Smooth muscle cell (in vitro differentiated cells): ENCODE data around the gene CHMP6. TPM values are rescaled to one million over a fixed set of nuclear protein-coding genes. Genes with fewer than 3 reads are reported as not detected.

ENCODE experiments used
- DNase-seq: peaks from one replicate; lab custom pipeline; 2025; ENCODE audit not compliant: unreplicated experiment; lab: John Stamatoyannopoulos, UW
- H2AFZ ChIP-seq: fragments of 200-600 bp; sonication (generic); 2 replicates; pipeline ENCODE4 v1.6.0; 2016; ENCODE audit warnings: antibody characterized with exemption, low read depth, mild to moderate bottlenecking
- H3F3A ChIP-seq: fragments of 200-600 bp; sonication (generic); 2 replicates; pipeline ENCODE4 v1.6.0; 2017; ENCODE audit warnings: antibody characterized with exemption, low read depth
- H3K27ac ChIP-seq: fragments of 200-600 bp; sonication (generic); 2 replicates; pipeline ENCODE4 v1.5.1; 2016; ENCODE audit warnings: low read depth, mild to moderate bottlenecking
- H3K27me3 ChIP-seq: fragments of 200-600 bp; sonication (generic); 2 replicates; pipeline ENCODE4 v1.6.1; 2016; ENCODE audit warnings: low read depth, mild to moderate bottlenecking
- H3K36me3 ChIP-seq: fragments of 200-600 bp; sonication (generic); 2 replicates; pipeline ENCODE4 v1.5.1; 2016; ENCODE audit warnings: low read depth
- H3K4me1 ChIP-seq: fragments of 200-600 bp; sonication (generic); 2 replicates; pipeline ENCODE4 v1.5.1; 2016; ENCODE audit warnings: low read depth
- H3K4me2 ChIP-seq: fragments of 200-600 bp; sonication (generic); 2 replicates; pipeline ENCODE4 v1.6.0; 2016; ENCODE audit warnings: mild to moderate bottlenecking
- H3K4me3 ChIP-seq: fragments of 200-600 bp; sonication (generic); 2 replicates; pipeline ENCODE4 v1.5.1; 2016; ENCODE audit warnings: mild to moderate bottlenecking
- H3K79me2 ChIP-seq: fragments of 200-600 bp; sonication (generic); 2 replicates; pipeline ENCODE4 v1.6.0; 2016; ENCODE audit warnings: low read depth, mild to moderate bottlenecking
- H3K9ac ChIP-seq: fragments of 200-600 bp; sonication (generic); 2 replicates; pipeline ENCODE4 v1.6.0; 2016; ENCODE audit warnings: low read depth
- H3K9me3 ChIP-seq: fragments of 200-600 bp; sonication (generic); replicated peaks from 2 replicates; pipeline ENCODE4 v1.5.1; 2016; ENCODE audit warnings: low read depth
- H4K20me1 ChIP-seq: fragments of 200-600 bp; sonication (generic); 2 replicates; pipeline ENCODE4 v1.6.0; 2016; ENCODE audit warnings: low read depth
- CTCF ChIP-seq: fragments of 200-600 bp; sonication (generic); IDR thresholded peaks from 2 replicates; pipeline ENCODE4 v1.5.1; 2017; ENCODE audit warnings: borderline replicate concordance, mild to moderate bottlenecking, antibody characterized with exemption; ENCODE audit not compliant: insufficient read depth, poor library complexity, severe bottlenecking
- WGBS: methylation state at CpG from one replicate; pipeline ENCODE4 v1.1.7; 2016; ENCODE audit warnings: low lambda C conversion rate; 5-methylcytosine and 5-hydroxymethylcytosine counted together
- polyA plus RNA-seq: library from polyadenylated mRNA; unstranded; fragments of >200 nt; fragmentation: Nextera tagmentation; extraction: Ambion mirVana; gene quantifications from 2 replicates; pipeline ENCODE4 v1.2.1, GENCODE V29; 2016
- total RNA-seq: library from RNA; depleted of rRNA; stranded (reverse); fragments of >200 nt; gene quantifications from 2 replicates; pipeline ENCODE4 v1.2.3, GENCODE V29; 2014

The CHMP6 gene
- total and polyA plus RNA-seq, 2 experiments from 2014 or later: 5.8 to 21.5 TPM

GRCh38 chr17:81006891-81007290, 15.2 kb downstream of the CHMP6 start:
- Histone ChIP-seq H3K9ac (no peak overlapping the region), H3F3A (no peaks in the 10 kb centered on the region), H3K4me3 (no peak overlapping the region), H3K4me1 (peaks cover 8% of the 10 kb centered on the region), H3K79me2 (no peaks in the 10 kb centered on the region), H3K27ac (no peak overlapping the region), H3K36me3 (no peaks in the 10 kb centered on the region), H2AFZ (no peak overlapping the region), H3K4me2 (no peak overlapping the region), H3K9me3 (peaks cover 3% of the 10 kb centered on the region), H4K20me1 (no peaks in the 10 kb centered on the region), H3K27me3 (peaks cover 37% of the 10 kb centered on the region)
- no peak for DNase-seq
- WGBS: 83% methylated on average over 10 of the region's 10 CpGs
- TF ChIP-seq CTCF: no peak

- Histone ChIP-seq H3K4me3 (no peak overlapping the region), H3K27ac (no peak overlapping the region), H3K4me1 (peaks cover 8% of the 10 kb centered on the region), H3K9ac (no peak overlapping the region), H3F3A (no peaks in the 10 kb centered on the region), H4K20me1 (no peaks in the 10 kb centered on the region), H2AFZ (no peak overlapping the region), H3K79me2 (no peaks in the 10 kb centered on the region), H3K9me3 (peaks cover 3% of the 10 kb centered on the region), H3K36me3 (no peaks in the 10 kb centered on the region), H3K4me2 (no peak overlapping the region), H3K27me3 (peaks cover 37% of the 10 kb centered on the region)
- DNase-seq: no peak
- no peak for TF ChIP-seq CTCF
- WGBS: 66% methylated on average over 11 of the region's 11 CpGs
These were observed 16.5 kb downstream of the CHMP6 start for GRCh38 chr17:81008140-81008539.

- no peak for TF ChIP-seq CTCF
- H3K4me1 ChIP-seq: peaks cover 5% of the 10 kb centered on the region
- DNase-seq: no peak
- no peak overlapping the region for H3K4me2 ChIP-seq
- no peak overlapping the region for H3K4me3 ChIP-seq
- no peaks in the 10 kb centered on the region for H4K20me1 ChIP-seq
- no peaks in the 10 kb centered on the region for H3K79me2 ChIP-seq
- H2AFZ ChIP-seq: no peak overlapping the region
- H3K36me3 ChIP-seq: no peaks in the 10 kb centered on the region
- H3K27me3 ChIP-seq: peaks cover 28% of the 10 kb centered on the region
- no peak overlapping the region for H3K27ac ChIP-seq
- no peaks in the 10 kb centered on the region for H3F3A ChIP-seq
- peaks cover 3% of the 10 kb centered on the region for H3K9me3 ChIP-seq
- WGBS: 79% methylated on average over 14 of the region's 14 CpGs
- H3K9ac ChIP-seq: no peak overlapping the region
These were observed 17.5 kb downstream of the CHMP6 start for GRCh38 chr17:81009136-81009535.

- no peak for DNase-seq
- Histone ChIP-seq H3K4me1 (no peaks in the 10 kb centered on the region), H3K4me3 (no peak overlapping the region), H2AFZ (no peak overlapping the region), H3K36me3 (no peaks in the 10 kb centered on the region), H4K20me1 (no peaks in the 10 kb centered on the region), H3K79me2 (no peaks in the 10 kb centered on the region), H3K9me3 (peaks cover 3% of the 10 kb centered on the region), H3K27me3 (peaks cover 12% of the 10 kb centered on the region), H3F3A (no peaks in the 10 kb centered on the region), H3K9ac (no peak overlapping the region), H3K27ac (no peak overlapping the region), H3K4me2 (no peak overlapping the region)
- TF ChIP-seq CTCF: no peak
- WGBS: 93% methylated on average over 2 of the region's 2 CpGs
These were observed 19.3 kb downstream of the CHMP6 start for GRCh38 chr17:81010935-81011334.
